DMS 273 (cell line): Measurements from ENCODE around the gene NCAM1.
"Not testable (repeated sequence)": the region's sequence is repeated elsewhere in the genome, so short reads cannot be mapped to it uniquely, and the experiment has no call there.

Experiments
- DNase-seq: peaks from one replicate; lab custom pipeline; 2025; ENCODE audit not compliant: unreplicated experiment; lab: John Stamatoyannopoulos, UW

NCAM1 gene

GRCh38 chr11:113296447-113297205, 335.4 kb downstream of the NCAM1 start:
- DNase-seq = peak; percentile 73

DNA sequence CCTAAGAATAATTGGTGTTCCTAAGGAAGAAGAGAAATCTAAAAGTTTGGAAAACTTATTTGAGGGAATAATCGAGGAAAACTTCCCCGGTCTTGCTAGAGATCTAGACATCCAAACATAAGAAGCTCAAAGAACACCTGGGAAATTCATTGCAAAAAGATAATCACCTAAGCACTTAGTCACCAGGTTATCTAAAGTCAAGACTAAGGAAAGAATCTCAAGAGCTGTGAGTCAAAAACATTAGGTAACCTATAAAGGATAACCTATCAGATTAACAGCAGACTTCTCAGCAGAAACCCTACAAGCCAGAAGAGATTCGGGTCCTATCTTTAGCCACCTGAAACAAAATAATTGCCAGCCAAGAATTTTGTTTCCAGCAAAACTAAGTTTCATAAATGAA, 337.3 kb downstream of the NCAM1 start:
- not testable (repeated sequence) for DNase-seq

DNA sequence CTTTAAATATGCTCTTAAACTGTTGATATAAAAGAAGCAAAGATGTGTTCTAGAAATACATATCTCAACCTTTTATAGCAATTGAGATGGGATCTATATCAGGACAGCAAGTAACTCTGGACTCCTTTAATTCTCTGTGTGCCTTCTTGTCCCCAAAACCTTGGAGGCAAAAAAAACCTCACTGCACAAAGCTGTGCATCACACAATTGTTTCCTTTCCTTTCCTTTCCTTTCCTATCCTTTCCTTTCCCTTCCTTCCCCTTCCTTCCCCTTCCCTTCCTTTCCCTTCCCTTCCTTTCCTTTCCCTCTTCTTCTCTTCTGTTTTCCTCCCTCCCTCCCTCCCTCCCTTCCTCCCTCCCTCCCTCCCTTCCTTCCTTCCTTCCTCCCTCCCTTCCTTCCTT, 343.7 kb downstream of the NCAM1 start:
- DNase-seq = no peak

- DNase-seq = peak; percentile 86
These were observed 344.5 kb downstream of the NCAM1 start for GRCh38 chr11:113305440-113306336.

GRCh38 chr11:113308601-113309000, 347.4 kb downstream of the NCAM1 start:
- no peak for DNase-seq

DNA sequence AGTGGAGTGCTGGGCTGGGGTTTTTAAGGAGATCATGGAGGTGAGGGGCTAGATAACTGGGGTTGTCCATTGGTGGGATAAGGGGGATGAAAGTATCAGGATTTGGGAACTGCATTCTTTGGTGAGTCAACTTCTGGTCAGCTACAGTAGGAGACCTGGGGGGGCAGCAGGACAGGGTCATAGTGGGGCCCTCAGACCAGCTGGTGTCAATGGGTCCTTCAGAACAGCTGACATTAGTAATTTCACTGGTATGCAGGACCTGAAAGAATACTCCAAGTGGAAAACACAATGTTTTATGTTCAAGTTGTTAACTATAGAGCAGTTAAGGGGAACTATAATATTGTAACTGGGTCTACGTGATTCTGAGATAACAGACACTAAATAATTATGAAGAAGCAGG, 350.3 kb downstream of the NCAM1 start:
- no peak for DNase-seq

- peak; percentile 27 for DNase-seq
These were observed 352.4 kb downstream of the NCAM1 start for GRCh38 chr11:113313601-113314000.

DNA sequence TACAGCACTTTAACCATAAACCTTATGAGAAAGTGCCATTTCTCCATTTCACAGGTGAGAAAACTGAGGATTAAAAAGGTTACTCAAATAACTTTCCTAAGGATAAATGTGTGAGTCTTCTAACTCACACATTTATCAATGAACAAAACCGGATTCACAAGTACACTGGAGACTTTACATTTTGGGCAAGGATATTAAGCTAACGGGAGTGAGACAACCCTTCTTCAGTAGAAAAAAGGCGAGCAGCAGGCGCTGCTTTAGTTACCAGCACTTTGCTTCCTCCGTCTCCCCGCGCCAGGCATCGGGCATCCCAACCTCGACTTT, 352.8 kb downstream of the NCAM1 start:
- DNase-seq = no peak

- peak; percentile 94 for DNase-seq
These were observed 353.4 kb downstream of the NCAM1 start, which contains the start of gene TTC12 for GRCh38 chr11:113314389-113315301. TTC12 (plus strand) TSS chr11:113314583; CDS start chr11:113316258, 1,675 bp downstream.

DNA sequence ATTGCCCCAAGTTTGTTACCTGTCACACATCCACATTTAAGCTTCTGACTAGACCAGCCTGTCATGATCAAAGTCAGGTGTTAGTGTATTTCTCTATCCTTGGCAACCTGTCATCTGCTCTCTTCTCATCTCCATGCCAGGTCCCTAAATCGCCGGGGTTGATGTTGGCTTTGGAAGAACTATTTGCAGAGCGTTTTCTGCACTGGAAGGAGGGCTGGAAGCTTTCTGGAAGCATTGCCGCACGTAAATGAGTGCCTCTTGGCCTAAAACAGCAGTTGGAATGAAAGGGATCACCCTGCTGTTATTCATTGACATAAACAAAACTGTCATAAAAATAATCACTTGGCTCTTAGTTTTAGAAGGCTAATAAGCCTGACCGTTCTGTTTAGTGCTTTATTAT, 354.6 kb downstream of the NCAM1 start:
- no peak for DNase-seq

GRCh38 chr11:113316256-113316655, 355.0 kb downstream of the NCAM1 start:
- DNase-seq = no peak

- DNase-seq = no peak
These were observed 356.1 kb downstream of the NCAM1 start for GRCh38 chr11:113317339-113317738.

- no peak for DNase-seq
These were observed 357.9 kb downstream of the NCAM1 start for GRCh38 chr11:113319085-113319484.

DNA sequence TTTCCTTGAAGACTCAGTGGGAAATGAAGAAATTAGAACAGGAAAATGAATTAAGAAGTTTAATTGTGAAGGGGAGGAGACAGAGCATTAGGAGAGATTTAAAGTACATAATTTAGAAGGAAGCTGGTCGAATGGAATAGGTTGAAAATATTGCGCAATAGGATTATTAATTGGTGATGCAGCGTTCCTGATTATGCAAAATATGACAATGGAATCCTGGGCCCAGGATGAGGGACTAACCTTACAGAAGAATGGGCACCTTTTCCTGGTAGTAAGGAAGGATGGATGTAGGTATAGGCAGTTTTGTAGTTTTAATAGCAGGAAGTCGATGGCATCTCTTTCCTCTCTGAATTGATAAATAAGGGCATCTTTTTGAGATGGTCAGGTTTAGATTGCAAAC, 360.9 kb downstream of the NCAM1 start:
- no peak for DNase-seq

- DNase-seq = no peak
These were observed 363.0 kb downstream of the NCAM1 start for GRCh38 chr11:113324250-113324649.
